GM20431 (cell line): ENCODE measurements around the gene IGSF8.

ENCODE experiments used
- in situ Hi-C: fragments of 300-500 bp; cut with MseI, MboI; formaldehyde crosslinking; loops from one replicate; pipeline ENCODE4 v1.15.0; 2020; ENCODE audit warnings: low sequenced_read_pairs; ENCODE audit not compliant: unreplicated experiment

IGSF8 gene

GRCh38 chr1:160097911-160098851 lies at the start of gene IGSF8:
TSS of gene IGSF8 (minus strand) at chr1:160098619. CDS start at chr1:160098472, 147 bp downstream.
- in situ Hi-C loops = no loop called here

GRCh38 chr1:160148121-160148520 lies 49.7 kb upstream of the IGSF8 start:
- in situ Hi-C loops = no loop called here

- in situ Hi-C loops = no loop called here
Observed at GRCh38 chr1:160146107-160146506, 47.7 kb upstream of the IGSF8 start.

GRCh38 chr1:160144921-160145320 lies 46.5 kb upstream of the IGSF8 start:
- in situ Hi-C loops = no loop called here

DNA sequence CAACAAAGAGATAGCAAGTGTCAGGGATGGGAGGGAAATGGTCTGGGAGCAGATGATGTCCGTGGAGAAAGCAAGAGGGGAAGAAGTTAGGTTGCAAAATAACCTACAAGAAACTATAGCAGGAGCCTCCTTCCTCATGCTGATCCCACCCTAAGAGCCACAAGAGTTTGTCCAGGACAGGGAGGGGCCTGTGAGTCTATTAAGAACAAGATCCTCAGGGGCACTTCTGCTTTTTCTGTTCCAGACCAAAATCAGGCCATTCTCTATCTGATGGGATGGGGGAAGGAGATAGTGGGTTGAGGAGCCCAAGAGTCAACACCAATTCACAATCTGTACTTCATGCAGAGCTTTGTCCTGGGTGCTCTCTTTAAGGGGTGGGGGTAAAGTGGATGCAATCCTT lies 45.3 kb upstream of the IGSF8 start:
- in situ Hi-C loops = no loop called here

DNA sequence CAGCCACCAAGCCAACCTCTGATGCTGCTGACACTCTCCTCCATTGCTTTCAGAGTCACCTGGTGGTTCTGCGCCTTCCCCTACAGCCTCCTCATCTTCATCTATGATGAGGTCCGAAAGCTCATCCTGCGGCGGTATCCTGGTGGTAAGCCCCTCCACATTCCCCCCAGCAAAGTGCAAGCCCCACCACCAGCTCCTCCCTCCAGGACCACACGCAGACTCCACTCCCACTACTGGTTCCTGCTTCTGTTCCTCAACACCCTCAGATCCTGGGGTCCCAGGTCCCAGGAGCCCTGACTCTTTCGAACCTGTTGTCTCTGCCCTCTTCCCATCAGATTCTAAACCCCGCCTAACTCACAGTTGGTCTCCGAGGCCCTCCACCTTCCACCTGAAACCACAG lies 41.4 kb upstream of the IGSF8 start:
- in situ Hi-C loops = no loop called here

- in situ Hi-C loops = no loop called here
Observed at GRCh38 chr1:160137216-160137862, 38.9 kb upstream of the IGSF8 start.

- in situ Hi-C loops = no loop called here
Observed at GRCh38 chr1:160136926-160137200, 38.4 kb upstream of the IGSF8 start.

GRCh38 chr1:160136121-160136925 lies 37.9 kb upstream of the IGSF8 start:
- in situ Hi-C loops = no loop called here

DNA sequence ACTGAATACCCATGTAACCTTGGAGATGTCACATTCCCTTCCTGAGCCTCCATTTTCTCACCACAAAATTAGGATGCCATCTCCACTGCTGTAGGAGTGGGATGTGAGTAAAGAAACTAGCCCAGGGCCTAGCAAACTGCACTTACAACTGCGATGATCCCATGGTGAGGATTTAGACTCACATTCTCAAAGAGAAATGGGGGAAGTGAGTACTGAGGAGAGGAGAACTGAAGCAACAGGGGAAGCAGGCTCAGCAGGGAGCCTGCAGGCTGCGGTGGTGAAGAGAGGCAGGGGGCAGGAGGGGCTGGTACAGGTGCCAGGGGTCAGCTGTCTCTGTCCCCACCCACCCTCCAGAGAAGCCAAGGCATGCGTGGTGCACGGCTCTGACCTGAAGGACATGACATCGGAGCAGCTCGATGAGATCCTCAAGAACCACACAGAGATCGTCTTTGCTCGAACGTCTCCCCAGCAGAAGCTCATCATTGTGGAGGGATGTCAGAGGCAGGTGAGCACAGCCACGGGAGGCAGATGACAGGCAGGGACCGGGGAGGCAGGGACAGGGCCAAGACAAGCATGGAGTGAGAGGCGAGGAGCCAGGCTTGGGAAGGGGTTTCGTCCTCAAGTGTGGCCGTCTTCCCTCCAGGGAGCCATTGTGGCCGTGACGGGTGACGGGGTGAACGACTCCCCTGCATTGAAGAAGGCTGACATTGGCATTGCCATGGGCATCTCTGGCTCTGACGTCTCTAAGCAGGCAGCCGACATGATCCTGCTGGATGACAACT lies 36.6 kb upstream of the IGSF8 start:
- in situ Hi-C loops = no loop called here

DNA sequence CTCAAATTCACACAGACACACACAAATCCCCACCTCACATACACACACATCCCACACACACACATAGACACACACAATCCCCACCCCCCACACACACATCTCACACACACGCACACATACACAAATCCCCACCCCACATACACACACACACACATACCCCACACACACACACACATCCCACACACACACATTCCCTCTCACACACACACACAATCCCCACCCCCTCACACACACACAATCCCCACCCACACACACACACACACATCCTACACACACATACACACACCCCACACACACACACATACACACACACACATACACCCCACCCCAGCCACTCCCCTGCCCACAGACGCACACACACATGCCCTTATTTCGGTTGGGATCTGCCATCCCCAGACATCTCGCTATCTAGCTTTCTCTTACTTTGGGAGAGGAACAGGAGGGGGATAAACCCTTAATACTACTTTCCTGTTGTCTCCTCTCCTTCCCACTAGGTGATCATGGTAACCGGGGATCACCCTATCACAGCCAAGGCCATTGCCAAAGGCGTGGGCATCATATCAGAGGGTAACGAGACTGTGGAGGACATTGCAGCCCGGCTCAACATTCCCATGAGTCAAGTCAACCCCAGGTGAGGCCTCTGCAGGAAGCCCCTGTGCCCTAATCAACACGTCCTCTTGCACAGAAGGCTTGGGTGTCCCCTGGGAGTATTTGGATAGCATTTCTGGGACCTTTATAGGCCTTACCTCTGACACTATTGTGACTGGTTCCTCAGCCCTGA lies 35.8 kb upstream of the IGSF8 start:
- in situ Hi-C loops = no loop called here

GRCh38 chr1:160131803-160132565 lies 33.6 kb upstream of the IGSF8 start:
- in situ Hi-C loops = no loop called here

DNA sequence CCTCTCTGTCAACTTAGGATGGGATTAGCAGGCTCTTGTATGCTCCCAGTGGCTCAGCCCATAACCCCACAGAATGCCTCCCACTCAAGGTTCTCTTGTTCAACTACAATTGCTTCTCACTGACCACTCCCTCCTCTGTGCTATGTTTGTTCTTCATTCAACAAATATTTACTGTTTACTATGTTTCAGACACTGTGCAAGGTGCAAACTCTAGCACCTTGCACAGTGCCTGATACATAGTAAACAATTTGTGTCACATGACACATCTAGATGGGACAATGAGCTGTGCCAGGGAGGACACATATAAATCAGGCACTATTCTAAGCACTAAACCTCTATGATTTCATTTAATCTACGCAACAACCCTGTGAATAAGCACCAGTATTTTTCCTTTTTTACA lies 32.5 kb upstream of the IGSF8 start:
- in situ Hi-C loops = no loop called here

DNA sequence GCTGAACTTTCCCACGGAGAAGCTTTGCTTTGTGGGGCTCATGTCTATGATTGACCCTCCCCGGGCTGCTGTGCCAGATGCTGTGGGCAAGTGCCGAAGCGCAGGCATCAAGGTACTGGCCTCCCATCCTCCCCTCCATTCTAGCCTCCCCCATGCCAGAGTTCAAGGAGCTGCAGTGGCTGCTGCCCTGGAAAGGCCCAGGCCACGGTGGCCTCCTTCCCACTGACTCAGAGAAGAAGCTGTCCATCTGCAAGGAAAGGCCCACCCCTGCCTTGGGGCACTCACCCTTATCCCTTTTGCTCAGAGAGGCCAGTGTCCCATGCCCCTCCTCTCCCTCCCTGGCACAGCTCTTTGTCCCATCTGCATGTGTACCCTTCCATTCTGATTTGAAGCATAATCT lies 32.1 kb upstream of the IGSF8 start:
- in situ Hi-C loops = no loop called here

GRCh38 chr1:160129966-160130365 lies 31.5 kb upstream of the IGSF8 start:
- in situ Hi-C loops = no loop called here

DNA sequence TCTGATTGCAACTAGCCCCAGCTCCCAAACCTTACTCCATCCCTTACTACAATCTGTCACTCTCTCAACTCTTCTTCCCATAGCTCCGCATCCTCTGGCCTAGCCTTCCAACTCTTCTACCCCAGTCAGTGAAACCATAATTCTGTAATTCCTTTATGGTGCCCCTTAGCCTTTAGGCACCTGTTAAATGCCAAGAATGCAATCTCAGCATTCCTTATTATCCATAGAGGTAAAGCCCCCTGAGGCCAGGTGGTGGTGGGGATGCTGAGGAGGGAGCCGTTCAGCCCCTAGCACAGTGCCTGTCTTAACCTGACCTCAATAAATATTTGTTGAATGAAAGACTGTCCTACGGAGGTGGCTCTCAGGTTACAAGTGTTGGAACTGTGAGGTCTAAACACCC lies 31.1 kb upstream of the IGSF8 start:
- in situ Hi-C loops = no loop called here

- in situ Hi-C loops = no loop called here
Observed at GRCh38 chr1:160129046-160129445, 30.6 kb upstream of the IGSF8 start.

GRCh38 chr1:160128636-160129035 lies 30.2 kb upstream of the IGSF8 start:
- in situ Hi-C loops = no loop called here
